ENCODE measurements around the gene PEAK1. TPM values are rescaled to one million over a fixed set of nuclear protein-coding genes. Genes with fewer than 3 reads are reported as not detected.

The PEAK1 gene
- total RNA-seq, 1 donor: 133 TPM

GRCh38 chr15:77083381-77084160 is 336.3 kb downstream of the PEAK1 start:
- H2AFZ ChIP-seq (ENCODE audit: low read length): peak overlapping the region; percentile 74
- TF ChIP-seq CTCF (IDR thresholded peaks at IDR 0.05; ENCODE audit: extremely low read depth, low read depth, low read length): no peak
- H3K27me3 ChIP-seq (ENCODE audit: insufficient read depth, low read length): no peaks in the 10 kb centered on the region
- H3K4me2 ChIP-seq (ENCODE audit: insufficient read depth, low read length): peak overlapping the region; percentile 82
- H3K4me3 ChIP-seq (ENCODE audit: insufficient read depth, low read length): peak overlapping the region; percentile 64
- no peaks in the 10 kb centered on the region for H4K20me1 ChIP-seq (ENCODE audit: insufficient read depth, low read length)
- H3K27ac ChIP-seq (ENCODE audit: low read depth, low read length): no peak overlapping the region
- peak; percentile 90 for DNase-seq (ENCODE audit: insufficient read length, low spot score, missing footprints)
- no peaks in the 10 kb centered on the region for H3K79me2 ChIP-seq (ENCODE audit: insufficient read depth, low read length)
- H3K36me3 ChIP-seq (ENCODE audit: insufficient read depth, low read length): no peaks in the 10 kb centered on the region
- H3K4me1 ChIP-seq (ENCODE audit: insufficient read depth, low read length): peaks cover 23% of the 10 kb centered on the region
- no peaks in the 10 kb centered on the region for H3K9me3 ChIP-seq (ENCODE audit: low read depth, low read length)

GRCh38 chr15:77081971-77082370 is 337.9 kb downstream of the PEAK1 start:
- no peak for DNase-seq (ENCODE audit: insufficient read length, low spot score, missing footprints)
- no peaks in the 10 kb centered on the region for H3K27me3 ChIP-seq (ENCODE audit: insufficient read depth, low read length)
- H3K79me2 ChIP-seq (ENCODE audit: insufficient read depth, low read length): no peaks in the 10 kb centered on the region
- no peak overlapping the region for H3K4me3 ChIP-seq (ENCODE audit: insufficient read depth, low read length)
- H4K20me1 ChIP-seq (ENCODE audit: insufficient read depth, low read length): no peaks in the 10 kb centered on the region
- no peak for TF ChIP-seq CTCF (IDR thresholded peaks at IDR 0.05; ENCODE audit: extremely low read depth, low read depth, low read length)
- no peak overlapping the region for H3K4me2 ChIP-seq (ENCODE audit: insufficient read depth, low read length)
- H2AFZ ChIP-seq (ENCODE audit: low read length): no peak overlapping the region
- no peaks in the 10 kb centered on the region for H3K9me3 ChIP-seq (ENCODE audit: low read depth, low read length)
- H3K27ac ChIP-seq (ENCODE audit: low read depth, low read length): no peak overlapping the region
- no peaks in the 10 kb centered on the region for H3K36me3 ChIP-seq (ENCODE audit: insufficient read depth, low read length)
- peaks cover 23% of the 10 kb centered on the region for H3K4me1 ChIP-seq (ENCODE audit: insufficient read depth, low read length)

- Histone ChIP-seq H3K27me3 (ENCODE audit: insufficient read depth, low read length) (peaks cover 18% of the 10 kb centered on the region), H4K20me1 (ENCODE audit: insufficient read depth, low read length) (peaks cover 3% of the 10 kb centered on the region), H3K36me3 (ENCODE audit: insufficient read depth, low read length) (no peaks in the 10 kb centered on the region), H3K4me2 (ENCODE audit: insufficient read depth, low read length) (no peak overlapping the region), H2AFZ (ENCODE audit: low read length) (no peak overlapping the region), H3K4me1 (ENCODE audit: insufficient read depth, low read length) (peaks cover 9% of the 10 kb centered on the region), H3K27ac (ENCODE audit: low read depth, low read length) (no peak overlapping the region), H3K9me3 (ENCODE audit: low read depth, low read length) (no peaks in the 10 kb centered on the region), H3K4me3 (ENCODE audit: insufficient read depth, low read length) (no peak overlapping the region), H3K79me2 (ENCODE audit: insufficient read depth, low read length) (no peaks in the 10 kb centered on the region)
- TF ChIP-seq CTCF (IDR thresholded peaks at IDR 0.05; ENCODE audit: extremely low read depth, low read depth, low read length): no peak
- DNase-seq (ENCODE audit: insufficient read length, low spot score, missing footprints): no peak
Observed at GRCh38 chr15:77076323-77076915, 343.5 kb downstream of the PEAK1 start.

- H3K27me3 ChIP-seq (ENCODE audit: insufficient read depth, low read length): peaks cover 18% of the 10 kb centered on the region
- H3K9me3 ChIP-seq (ENCODE audit: low read depth, low read length): no peaks in the 10 kb centered on the region
- peaks cover 3% of the 10 kb centered on the region for H4K20me1 ChIP-seq (ENCODE audit: insufficient read depth, low read length)
- no peak overlapping the region for H2AFZ ChIP-seq (ENCODE audit: low read length)
- H3K36me3 ChIP-seq (ENCODE audit: insufficient read depth, low read length): no peaks in the 10 kb centered on the region
- H3K4me1 ChIP-seq (ENCODE audit: insufficient read depth, low read length): peaks cover 13% of the 10 kb centered on the region
- TF ChIP-seq CTCF (IDR thresholded peaks at IDR 0.05; ENCODE audit: extremely low read depth, low read depth, low read length): peak; percentile 8
- H3K79me2 ChIP-seq (ENCODE audit: insufficient read depth, low read length): no peaks in the 10 kb centered on the region
- peak overlapping the region; percentile 33 for H3K4me2 ChIP-seq (ENCODE audit: insufficient read depth, low read length)
- no peak overlapping the region for H3K27ac ChIP-seq (ENCODE audit: low read depth, low read length)
- DNase-seq (ENCODE audit: insufficient read length, low spot score, missing footprints): peak; percentile 84
- H3K4me3 ChIP-seq (ENCODE audit: insufficient read depth, low read length): no peak overlapping the region
Observed at GRCh38 chr15:77075528-77075927, 344.4 kb downstream of the PEAK1 start.

All from osteoblast (primary cell).